HEK293 (cell line): ENCODE measurements around the gene CCDC3.

Experiments used
- CTCF ChIA-PET: fragments of 350-600 bp; formaldehyde crosslinking; extraction: SDS; loops from one replicate; lab custom pipeline; 2021; ENCODE audit warnings: antibody characterized with exemption; lab: Yijun Ruan, JAX
- POLR2A ChIA-PET: fragments of 300-600 bp; formaldehyde crosslinking; extraction: SDS; loops from one replicate; lab custom pipeline; 2020; ENCODE audit warnings: antibody characterized with exemption, inconsistent platforms; lab: Yijun Ruan, JAX
- H3K27ac ChIP-seq: fragments of 200-500 bp; sonication (Bioruptor generic); 2 replicates; pipeline ENCODE4 v1.5.1; 2014; ENCODE audit warnings: low read depth, low read length, control low read depth, inconsistent platforms; ENCODE audit errors: extremely low read depth
- H3K36me3 ChIP-seq, 2 experiments: fragments of 200-500 bp in 1 of 2; sonication (Bioruptor generic) in 1 of 2; 1 replicate in 1 of 2; 2 replicates in 1 of 2; pipeline ENCODE4 v1.5.1; 2014 to 2017; ENCODE audit warnings: inconsistent platforms in 2 of 2, low read length in 2 of 2; ENCODE audit not compliant: control insufficient read depth in 2 of 2, insufficient read depth in 1 of 2
- H3K4me1 ChIP-seq: fragments of 200-500 bp; sonication (Bioruptor generic); 2 replicates; pipeline ENCODE4 v1.5.1; 2014; ENCODE audit warnings: mild to moderate bottlenecking, low read length, inconsistent platforms; ENCODE audit not compliant: control insufficient read depth, insufficient read depth
- H3K4me3 ChIP-seq: 2 replicates; pipeline ENCODE4 v1.5.1; 2011; ENCODE audit warnings: low read depth, mild to moderate bottlenecking, control low read depth, low read length, moderate library complexity
- H3K9me3 ChIP-seq: fragments of 200-500 bp; sonication (Bioruptor generic); 2 replicates; pipeline ENCODE4 v1.5.1; 2014; ENCODE audit warnings: low read depth, low read length, inconsistent platforms; ENCODE audit not compliant: control insufficient read depth, insufficient read depth
- EGR2 ChIP-seq: fragments of 450-650 bp; formaldehyde crosslinking; IDR thresholded peaks from 2 replicates; pipeline ENCODE4 v1.5.1; 2016; ENCODE audit warnings: low read depth, missing biosample characterization, missing genetic modification characterization
- GLI4 ChIP-seq: fragments of 450-650 bp; formaldehyde crosslinking; IDR thresholded peaks from 2 replicates; pipeline ENCODE4 v1.5.1; 2016; ENCODE audit warnings: missing biosample characterization, missing genetic modification characterization
- GLIS1 ChIP-seq: fragments of 450-650 bp; formaldehyde crosslinking; IDR thresholded peaks from 2 replicates; pipeline ENCODE4 v1.5.1; 2016; ENCODE audit warnings: missing biosample characterization, missing genetic modification characterization
- KLF8 ChIP-seq: fragments of 450-650 bp; formaldehyde crosslinking; IDR thresholded peaks from 2 replicates; pipeline ENCODE4 v1.5.1; 2016; ENCODE audit warnings: missing biosample characterization, missing genetic modification characterization
- MEIS1 ChIP-seq: sonication (generic); formaldehyde crosslinking; IDR thresholded peaks from 2 replicates; pipeline ENCODE4 v1.8.1; 2022; ENCODE audit warnings: missing genetic modification reagents, mild to moderate bottlenecking, borderline replicate concordance
- OSR2 ChIP-seq: fragments of 450-650 bp; formaldehyde crosslinking; IDR thresholded peaks from 2 replicates; pipeline ENCODE4 v1.5.1; 2016; ENCODE audit warnings: missing biosample characterization, missing genetic modification characterization
- REPIN1 ChIP-seq: fragments of 450-650 bp; formaldehyde crosslinking; IDR thresholded peaks from 2 replicates; pipeline ENCODE4 v1.5.1; 2017; ENCODE audit warnings: missing biosample characterization, missing genetic modification characterization, low read depth
- ZBTB1 ChIP-seq: fragments of 450-650 bp; formaldehyde crosslinking; IDR thresholded peaks from 2 replicates; pipeline ENCODE4 v1.5.1; 2016; ENCODE audit warnings: missing biosample characterization, missing genetic modification characterization
- ZBTB17 ChIP-seq: fragments of 450-650 bp; formaldehyde crosslinking; IDR thresholded peaks from 2 replicates; pipeline ENCODE4 v1.5.1; 2016; ENCODE audit warnings: missing biosample characterization, missing genetic modification characterization
- ZFP41 ChIP-seq: fragments of 450-650 bp; formaldehyde crosslinking; IDR thresholded peaks from 2 replicates; pipeline ENCODE4 v1.5.1; 2016; ENCODE audit warnings: missing biosample characterization, missing genetic modification characterization, borderline replicate concordance
- ZFP69B ChIP-seq: fragments of 450-650 bp; formaldehyde crosslinking; IDR thresholded peaks from 2 replicates; pipeline ENCODE4 v1.5.1; 2016; ENCODE audit warnings: missing biosample characterization, missing genetic modification characterization
- ZNF16 ChIP-seq: fragments of 450-650 bp; formaldehyde crosslinking; IDR thresholded peaks from 2 replicates; pipeline ENCODE4 v1.5.1; 2016; ENCODE audit warnings: low read depth, missing biosample characterization, missing genetic modification characterization
- ZNF211 ChIP-seq: fragments of 450-650 bp; formaldehyde crosslinking; IDR thresholded peaks from 2 replicates; pipeline ENCODE4 v1.5.1; 2016; ENCODE audit warnings: low read depth, missing biosample characterization, missing genetic modification characterization
- ZNF274 ChIP-seq, 2 experiments: fragments of 200-500 bp in 1 of 2; fragments of 450-650 bp in 1 of 2; sonication (Bioruptor generic) in 1 of 2; formaldehyde crosslinking in 1 of 2; IDR thresholded peaks; 2 replicates each; pipeline versions ENCODE4 v1.5.1 to v1.6.1; 2014 to 2016; ENCODE audit warnings: borderline replicate concordance in 1 of 2, inconsistent platforms in 1 of 2, low read length in 1 of 2, missing biosample characterization in 1 of 2, missing genetic modification characterization in 1 of 2
- ZNF311 ChIP-seq: fragments of 450-650 bp; formaldehyde crosslinking; IDR thresholded peaks from 2 replicates; pipeline ENCODE4 v1.5.1; 2017; ENCODE audit warnings: missing biosample characterization, missing genetic modification characterization, borderline replicate concordance
- ZNF571 ChIP-seq: fragments of 450-650 bp; formaldehyde crosslinking; IDR thresholded peaks from 2 replicates; pipeline ENCODE4 v1.5.0; 2017; ENCODE audit warnings: missing biosample characterization, missing genetic modification characterization
- ZNF610 ChIP-seq: fragments of 450-650 bp; formaldehyde crosslinking; IDR thresholded peaks from 2 replicates; pipeline ENCODE4 v1.5.1; 2016; ENCODE audit warnings: missing biosample characterization, missing genetic modification characterization, borderline replicate concordance
- ZNF621 ChIP-seq: fragments of 450-650 bp; formaldehyde crosslinking; IDR thresholded peaks from 2 replicates; pipeline ENCODE4 v1.5.1; 2017; ENCODE audit warnings: missing biosample characterization, missing genetic modification characterization
- ZNF658 ChIP-seq: fragments of 450-650 bp; formaldehyde crosslinking; IDR thresholded peaks from 2 replicates; pipeline ENCODE4; 2016; ENCODE audit warnings: missing biosample characterization, missing genetic modification characterization
- ZNF707 ChIP-seq: fragments of 450-650 bp; formaldehyde crosslinking; IDR thresholded peaks from 2 replicates; pipeline ENCODE4 v1.5.1; 2016; ENCODE audit warnings: missing biosample characterization, missing genetic modification characterization
- ZSCAN23 ChIP-seq: fragments of 450-650 bp; formaldehyde crosslinking; IDR thresholded peaks from 2 replicates; pipeline ENCODE4 v1.5.1; 2016; ENCODE audit warnings: missing biosample characterization, missing genetic modification characterization
- TF ChIP-seq, protein P1 (sequence below): fragments of 450-650 bp; formaldehyde crosslinking; IDR thresholded peaks from 2 replicates; pipeline ENCODE4 v1.5.0; 2017; ENCODE audit warnings: missing biosample characterization, missing genetic modification characterization, borderline replicate concordance
- TF ChIP-seq, protein P2 (sequence below): fragments of 450-650 bp; formaldehyde crosslinking; IDR thresholded peaks from 2 replicates; pipeline ENCODE4 v1.5.1; 2016; ENCODE audit warnings: missing biosample characterization, missing genetic modification characterization
- TF ChIP-seq, protein P3 (sequence below): fragments of 450-650 bp; formaldehyde crosslinking; IDR thresholded peaks from 2 replicates; pipeline ENCODE4 v1.5.1; 2017; ENCODE audit warnings: missing biosample characterization, missing genetic modification characterization
- TF ChIP-seq, protein P4 (sequence below): IDR thresholded peaks from 2 replicates; pipeline ENCODE4 v1.6.1; 2011; ENCODE audit warnings: mild to moderate bottlenecking, low read depth, low read length, borderline replicate concordance
- TF ChIP-seq, protein P5 (sequence below): fragments of 450-650 bp; formaldehyde crosslinking; IDR thresholded peaks from 2 replicates; pipeline ENCODE4; 2016; ENCODE audit warnings: missing biosample characterization, missing genetic modification characterization

Gene CCDC3

DNA sequence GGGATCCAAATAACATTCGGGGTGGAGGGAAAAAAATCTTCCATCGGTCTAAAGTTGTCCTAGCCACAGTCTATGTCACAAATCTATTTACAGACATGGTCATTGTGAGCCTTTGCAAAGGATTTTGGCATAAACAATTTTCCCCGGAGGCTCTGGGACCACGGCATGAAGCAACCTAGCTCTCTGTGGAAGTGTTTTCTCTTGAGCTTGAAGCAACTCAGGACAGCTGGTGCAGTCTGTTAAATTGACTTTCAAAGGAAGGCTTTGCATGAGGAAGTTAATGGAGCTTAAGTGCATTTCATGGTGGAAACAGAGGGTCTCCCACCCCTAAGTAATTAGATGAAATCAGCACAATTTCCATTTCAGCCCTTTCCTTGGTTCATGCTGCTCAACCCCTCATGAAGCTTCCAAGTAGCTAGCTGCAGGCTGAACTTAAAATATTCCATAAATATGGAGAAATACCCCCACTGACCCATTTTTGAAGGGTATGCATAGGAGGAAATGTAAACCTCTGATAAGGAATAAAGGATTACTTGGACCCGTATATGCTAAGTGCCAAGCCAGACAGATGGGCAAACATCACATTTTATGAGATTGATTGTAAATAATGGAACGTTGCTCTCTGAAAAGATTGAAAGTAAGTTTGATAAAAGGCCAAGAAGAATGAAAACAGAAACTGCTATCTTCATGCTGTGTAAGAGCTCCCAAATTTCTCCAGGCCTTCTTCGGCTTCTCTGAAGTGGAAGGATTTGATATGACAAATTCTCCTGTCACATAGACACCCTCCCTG is 39.9 kb downstream of the CCDC3 start:
- CTCF ChIA-PET: no interaction called here
- TF ChIP-seq, protein P1, sequence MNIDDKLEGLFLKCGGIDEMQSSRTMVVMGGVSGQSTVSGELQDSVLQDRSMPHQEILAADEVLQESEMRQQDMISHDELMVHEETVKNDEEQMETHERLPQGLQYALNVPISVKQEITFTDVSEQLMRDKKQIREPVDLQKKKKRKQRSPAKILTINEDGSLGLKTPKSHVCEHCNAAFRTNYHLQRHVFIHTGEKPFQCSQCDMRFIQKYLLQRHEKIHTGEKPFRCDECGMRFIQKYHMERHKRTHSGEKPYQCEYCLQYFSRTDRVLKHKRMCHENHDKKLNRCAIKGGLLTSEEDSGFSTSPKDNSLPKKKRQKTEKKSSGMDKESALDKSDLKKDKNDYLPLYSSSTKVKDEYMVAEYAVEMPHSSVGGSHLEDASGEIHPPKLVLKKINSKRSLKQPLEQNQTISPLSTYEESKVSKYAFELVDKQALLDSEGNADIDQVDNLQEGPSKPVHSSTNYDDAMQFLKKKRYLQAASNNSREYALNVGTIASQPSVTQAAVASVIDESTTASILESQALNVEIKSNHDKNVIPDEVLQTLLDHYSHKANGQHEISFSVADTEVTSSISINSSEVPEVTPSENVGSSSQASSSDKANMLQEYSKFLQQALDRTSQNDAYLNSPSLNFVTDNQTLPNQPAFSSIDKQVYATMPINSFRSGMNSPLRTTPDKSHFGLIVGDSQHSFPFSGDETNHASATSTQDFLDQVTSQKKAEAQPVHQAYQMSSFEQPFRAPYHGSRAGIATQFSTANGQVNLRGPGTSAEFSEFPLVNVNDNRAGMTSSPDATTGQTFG: no peak
- TF ChIP-seq ZNF571 (tag by site-specific recombination): no peak
- no peak for TF ChIP-seq ZNF16 (tag by site-specific recombination)
- TF ChIP-seq, protein P2, sequence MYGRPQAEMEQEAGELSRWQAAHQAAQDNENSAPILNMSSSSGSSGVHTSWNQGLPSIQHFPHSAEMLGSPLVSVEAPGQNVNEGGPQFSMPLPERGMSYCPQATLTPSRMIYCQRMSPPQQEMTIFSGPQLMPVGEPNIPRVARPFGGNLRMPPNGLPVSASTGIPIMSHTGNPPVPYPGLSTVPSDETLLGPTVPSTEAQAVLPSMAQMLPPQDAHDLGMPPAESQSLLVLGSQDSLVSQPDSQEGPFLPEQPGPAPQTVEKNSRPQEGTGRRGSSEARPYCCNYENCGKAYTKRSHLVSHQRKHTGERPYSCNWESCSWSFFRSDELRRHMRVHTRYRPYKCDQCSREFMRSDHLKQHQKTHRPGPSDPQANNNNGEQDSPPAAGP (tag by site-specific recombination): no peak
- no peak for TF ChIP-seq OSR2 (tag by site-specific recombination)
- no peak for TF ChIP-seq ZNF211
- no peak for TF ChIP-seq ZNF274 (IDR thresholded peaks at IDR 0.05; ENCODE audit: low read length)
- TF ChIP-seq ZNF274 (tag by site-specific recombination; IDR thresholded peaks at IDR 0.05; ENCODE audit: borderline replicate concordance): no peak
- no peak for TF ChIP-seq ZBTB1 (tag by site-specific recombination)
- TF ChIP-seq MEIS1 (CRISPR knock-in tag): no peak
- TF ChIP-seq, protein P3, sequence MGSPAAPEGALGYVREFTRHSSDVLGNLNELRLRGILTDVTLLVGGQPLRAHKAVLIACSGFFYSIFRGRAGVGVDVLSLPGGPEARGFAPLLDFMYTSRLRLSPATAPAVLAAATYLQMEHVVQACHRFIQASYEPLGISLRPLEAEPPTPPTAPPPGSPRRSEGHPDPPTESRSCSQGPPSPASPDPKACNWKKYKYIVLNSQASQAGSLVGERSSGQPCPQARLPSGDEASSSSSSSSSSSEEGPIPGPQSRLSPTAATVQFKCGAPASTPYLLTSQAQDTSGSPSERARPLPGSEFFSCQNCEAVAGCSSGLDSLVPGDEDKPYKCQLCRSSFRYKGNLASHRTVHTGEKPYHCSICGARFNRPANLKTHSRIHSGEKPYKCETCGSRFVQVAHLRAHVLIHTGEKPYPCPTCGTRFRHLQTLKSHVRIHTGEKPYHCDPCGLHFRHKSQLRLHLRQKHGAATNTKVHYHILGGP (tag by site-specific recombination): no peak
- no peak for TF ChIP-seq ZNF621 (tag by site-specific recombination)
- H3K27ac ChIP-seq: no peak overlapping the region

DNA sequence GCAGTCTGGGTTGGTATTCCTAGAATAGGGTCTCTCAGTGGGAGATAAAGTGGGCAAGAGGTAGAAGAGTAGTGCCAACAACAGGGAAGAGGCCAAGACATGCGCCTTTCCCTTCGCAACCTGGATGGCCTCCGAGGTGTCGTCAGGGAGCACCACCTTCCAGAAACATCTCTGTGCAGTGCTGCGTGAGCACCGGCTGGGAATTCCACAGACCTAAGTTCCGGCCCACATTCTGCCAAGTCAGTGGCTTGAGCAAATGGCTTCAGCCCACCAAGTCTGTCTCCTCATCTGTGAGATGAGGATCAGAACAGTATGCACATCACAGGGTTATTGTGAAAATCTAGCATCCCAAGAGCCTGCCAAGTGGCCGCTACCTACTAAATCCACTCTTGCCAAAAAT is 40.6 kb downstream of the CCDC3 start:
- no peaks in the 10 kb centered on the region for H3K4me1 ChIP-seq
- H3K36me3 ChIP-seq: no peaks in the 10 kb centered on the region; a peak in 1 of 3 replicates
- ChIA-PET CTCF (no interaction called here), POLR2A (no interaction called here)
- no peak for TF ChIP-seq ZNF610
- TF ChIP-seq ZSCAN23 (tag by site-specific recombination): no peak
- TF ChIP-seq GLIS1 (tag by site-specific recombination): no peak
- no peak for TF ChIP-seq ZNF658 (tag by site-specific recombination)
- TF ChIP-seq ZFP69B (tag by site-specific recombination): no peak
- no peak for TF ChIP-seq ZBTB17 (tag by site-specific recombination)
- no peak for TF ChIP-seq ZNF311
- TF ChIP-seq, protein P4, sequence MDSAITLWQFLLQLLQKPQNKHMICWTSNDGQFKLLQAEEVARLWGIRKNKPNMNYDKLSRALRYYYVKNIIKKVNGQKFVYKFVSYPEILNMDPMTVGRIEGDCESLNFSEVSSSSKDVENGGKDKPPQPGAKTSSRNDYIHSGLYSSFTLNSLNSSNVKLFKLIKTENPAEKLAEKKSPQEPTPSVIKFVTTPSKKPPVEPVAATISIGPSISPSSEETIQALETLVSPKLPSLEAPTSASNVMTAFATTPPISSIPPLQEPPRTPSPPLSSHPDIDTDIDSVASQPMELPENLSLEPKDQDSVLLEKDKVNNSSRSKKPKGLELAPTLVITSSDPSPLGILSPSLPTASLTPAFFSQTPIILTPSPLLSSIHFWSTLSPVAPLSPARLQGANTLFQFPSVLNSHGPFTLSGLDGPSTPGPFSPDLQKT: no peak
- no peak for TF ChIP-seq EGR2 (tag by site-specific recombination)
- TF ChIP-seq GLI4 (tag by site-specific recombination): no peak
- no peak for TF ChIP-seq ZNF707 (tag by site-specific recombination)
- TF ChIP-seq, protein P5, sequence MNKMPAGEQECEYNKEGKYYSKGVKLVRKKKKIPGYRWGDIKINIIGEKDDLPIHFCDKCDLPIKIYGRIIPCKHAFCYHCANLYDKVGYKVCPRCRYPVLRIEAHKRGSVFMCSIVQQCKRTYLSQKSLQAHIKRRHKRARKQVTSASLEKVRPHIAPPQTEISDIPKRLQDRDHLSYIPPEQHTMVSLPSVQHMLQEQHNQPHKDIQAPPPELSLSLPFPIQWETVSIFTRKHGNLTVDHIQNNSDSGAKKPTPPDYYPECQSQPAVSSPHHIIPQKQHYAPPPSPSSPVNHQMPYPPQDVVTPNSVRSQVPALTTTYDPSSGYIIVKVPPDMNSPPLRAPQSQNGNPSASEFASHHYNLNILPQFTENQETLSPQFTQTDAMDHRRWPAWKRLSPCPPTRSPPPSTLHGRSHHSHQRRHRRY (tag by site-specific recombination): no peak
- no peak for TF ChIP-seq KLF8 (tag by site-specific recombination)
- no peak for TF ChIP-seq REPIN1
- no peak for TF ChIP-seq ZFP41
- no peak overlapping the region for H3K4me3 ChIP-seq
- no peaks in the 10 kb centered on the region for H3K9me3 ChIP-seq
- no peak overlapping the region for H3K27ac ChIP-seq

More for the DNA sequence above, 39.9 kb downstream of the CCDC3 start:
- POLR2A ChIA-PET: no interaction called here
- no peak overlapping the region for H3K4me3 ChIP-seq
- no peaks in the 10 kb centered on the region for H3K4me1 ChIP-seq
- H3K9me3 ChIP-seq: no peaks in the 10 kb centered on the region
- no peaks in the 10 kb centered on the region; a peak in 1 of 3 replicates for H3K36me3 ChIP-seq
